GM12864 (cell line): Measurements from ENCODE around the gene UQCRC1.
"Not testable (repeated sequence)": the region's sequence is repeated elsewhere in the genome, so short reads cannot be mapped to it uniquely, and the experiment has no call there.

Experiments
- DNase-seq: peaks from one replicate; pipeline ENCODE4 v3.0.0-alpha.2; 2011; ENCODE audit warnings: low read depth
- H3K4me3 ChIP-seq: 2 replicates; pipeline ENCODE4 v1.5.1; 2011; ENCODE audit warnings: mild to moderate bottlenecking, low read depth, low read length, control low read depth
- TF ChIP-seq, protein P1 (sequence below): IDR thresholded peaks from 2 replicates; pipeline ENCODE4 v1.5.1; 2011; ENCODE audit warnings: low read depth, mild to moderate bottlenecking, moderate library complexity, low read length, control low read depth, inconsistent platforms; ENCODE audit errors: missing control alignments

The UQCRC1 gene

GRCh38 chr3:48555231-48555948, 54.1 kb downstream of the UQCRC1 start:
- TF ChIP-seq, protein P1, sequence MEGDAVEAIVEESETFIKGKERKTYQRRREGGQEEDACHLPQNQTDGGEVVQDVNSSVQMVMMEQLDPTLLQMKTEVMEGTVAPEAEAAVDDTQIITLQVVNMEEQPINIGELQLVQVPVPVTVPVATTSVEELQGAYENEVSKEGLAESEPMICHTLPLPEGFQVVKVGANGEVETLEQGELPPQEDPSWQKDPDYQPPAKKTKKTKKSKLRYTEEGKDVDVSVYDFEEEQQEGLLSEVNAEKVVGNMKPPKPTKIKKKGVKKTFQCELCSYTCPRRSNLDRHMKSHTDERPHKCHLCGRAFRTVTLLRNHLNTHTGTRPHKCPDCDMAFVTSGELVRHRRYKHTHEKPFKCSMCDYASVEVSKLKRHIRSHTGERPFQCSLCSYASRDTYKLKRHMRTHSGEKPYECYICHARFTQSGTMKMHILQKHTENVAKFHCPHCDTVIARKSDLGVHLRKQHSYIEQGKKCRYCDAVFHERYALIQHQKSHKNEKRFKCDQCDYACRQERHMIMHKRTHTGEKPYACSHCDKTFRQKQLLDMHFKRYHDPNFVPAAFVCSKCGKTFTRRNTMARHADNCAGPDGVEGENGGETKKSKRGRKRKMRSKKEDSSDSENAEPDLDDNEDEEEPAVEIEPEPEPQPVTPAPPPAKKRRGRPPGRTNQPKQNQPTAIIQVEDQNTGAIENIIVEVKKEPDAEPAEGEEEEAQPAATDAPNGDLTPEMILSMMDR, result no peak
- no peak for DNase-seq
- H3K4me3 ChIP-seq, result peak overlapping the region; percentile 61; the same call in 1 of the 2 replicates

- no peak overlapping the region; the same call in 1 of the 2 replicates for H3K4me3 ChIP-seq
- DNase-seq, result no peak
- TF ChIP-seq, protein P1, result no peak
These were observed 55.3 kb downstream of the UQCRC1 start for GRCh38 chr3:48553886-48554845.

DNA sequence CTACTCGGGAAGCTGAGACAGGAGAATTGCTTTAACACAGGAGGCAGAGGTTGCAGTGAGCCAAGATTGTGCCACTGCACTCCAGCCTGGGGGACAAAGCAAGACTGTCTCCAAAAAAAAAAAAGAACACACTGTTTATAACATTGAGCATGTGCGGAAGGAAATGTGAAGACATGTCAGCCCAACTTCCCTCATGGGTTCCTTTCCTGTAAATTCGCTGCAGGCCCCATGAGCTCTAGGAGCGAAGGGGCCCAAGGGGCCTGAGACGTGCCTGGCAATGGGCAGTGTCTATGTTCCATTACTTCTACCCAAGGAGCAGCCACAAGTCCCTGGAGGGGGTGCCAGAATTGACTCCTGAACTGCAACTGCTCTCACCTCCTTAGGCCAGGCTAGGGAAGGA, 56.1 kb downstream of the UQCRC1 start:
- no peak for DNase-seq
- TF ChIP-seq, protein P1, result no peak
- H3K4me3 ChIP-seq, result no peak overlapping the region

DNA sequence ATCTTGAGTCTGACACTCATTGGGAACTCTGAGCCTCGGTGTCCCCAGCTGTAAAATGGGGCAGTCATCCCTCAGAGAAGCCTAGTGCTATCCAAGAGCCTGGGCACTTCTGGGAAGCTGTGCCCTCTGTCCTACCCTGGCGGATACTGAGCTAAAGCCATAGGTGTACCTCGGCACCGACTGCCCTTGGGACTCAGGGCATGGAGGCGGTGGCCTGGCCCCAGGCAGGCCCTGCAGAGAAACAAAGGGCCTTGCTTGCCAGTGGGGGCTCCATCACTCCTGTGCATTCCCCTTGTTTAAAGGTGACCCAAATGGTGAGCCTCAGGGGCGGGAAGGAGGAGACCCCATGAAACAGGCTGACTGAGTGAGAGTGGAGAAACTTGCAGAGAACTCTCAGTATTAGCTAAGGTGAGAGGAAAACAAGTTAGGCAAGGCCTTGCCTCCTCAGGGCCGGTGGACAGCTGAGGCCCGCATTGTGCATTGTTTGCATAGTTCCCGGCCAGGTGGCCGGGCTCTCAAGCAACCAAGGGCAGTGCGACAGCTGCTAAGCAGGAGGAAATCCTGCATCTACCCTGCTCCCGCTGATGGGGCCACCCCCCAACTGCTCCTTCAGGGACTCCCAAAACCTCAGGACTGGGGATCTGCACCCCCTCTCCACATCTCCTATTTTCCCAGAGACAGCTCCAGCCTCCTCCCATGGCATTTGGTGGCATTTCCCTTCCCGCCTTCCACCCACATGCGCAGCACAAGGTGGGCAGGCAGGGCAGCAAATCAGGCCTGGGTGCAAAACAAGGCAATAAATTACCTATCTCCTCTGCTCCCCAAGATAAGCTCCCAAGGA, 57.1 kb downstream of the UQCRC1 start:
- DNase-seq, result no peak
- TF ChIP-seq, protein P1, result no peak
- H3K4me3 ChIP-seq, result no peak overlapping the region

- H3K4me3 ChIP-seq, DNase-seq: not testable (repeated sequence)
These were observed 57.8 kb downstream of the UQCRC1 start for GRCh38 chr3:48551651-48552050.
